ENCODE data around the gene TBC1D9B. TPM values are rescaled to one million over a fixed set of nuclear protein-coding genes. Genes with fewer than 3 reads are reported as not detected.

TBC1D9B gene
- total RNA-seq, 3 donors from 2014 or later = 115 to 117 (median 116) TPM

GRCh38 chr5:179889885-179890284 is 17.8 kb downstream of the TBC1D9B start:
- Histone ChIP-seq H3K4me1 (ENCODE audit: low read depth) (no peaks in the 10 kb centered on the region), H3K9me3 (no peaks in the 10 kb centered on the region), H3K36me3 (ENCODE audit: low read depth) (peaks cover 12% of the 10 kb centered on the region), H3K4me3 (no peak overlapping the region)
- DNase-seq = no peak
- intact Hi-C loops (cut with DNase I, micrococcal nuclease) = no loop called here
- TF ChIP-seq CTCF (IDR thresholded peaks at IDR 0.05) = no peak
- ATAC-seq = no peak

DNA sequence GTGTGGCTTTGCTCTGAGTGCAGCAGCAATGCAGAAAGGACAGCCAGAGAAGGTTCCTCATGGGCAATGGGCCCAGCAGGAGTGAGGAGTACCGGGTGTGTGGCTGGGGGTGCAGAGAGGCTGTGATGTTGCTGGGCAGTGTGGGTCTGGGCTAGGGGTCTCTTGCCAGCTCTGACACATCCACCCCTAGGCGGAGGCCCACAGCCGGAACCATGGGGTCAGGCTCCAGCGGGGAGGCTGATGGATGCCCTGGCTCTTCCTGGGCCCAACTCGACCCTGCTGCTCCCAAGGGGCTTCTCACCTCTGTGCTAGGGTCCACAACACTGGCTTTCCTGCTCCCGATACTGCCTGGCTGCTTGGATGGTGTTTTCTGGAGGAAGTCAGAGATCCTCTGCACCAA is 19.9 kb downstream of the TBC1D9B start:
- peaks cover 7% of the 10 kb centered on the region for H3K9me3 ChIP-seq
- peaks cover 17% of the 10 kb centered on the region for H3K36me3 ChIP-seq (ENCODE audit: low read depth)
- intact Hi-C loops (cut with DNase I, micrococcal nuclease) = no loop called here
- ATAC-seq (no peak), DNase-seq (no peak)
- no peaks in the 10 kb centered on the region for H3K4me1 ChIP-seq (ENCODE audit: low read depth)
- no peak overlapping the region for H3K4me3 ChIP-seq
- no peak for TF ChIP-seq CTCF (IDR thresholded peaks at IDR 0.05)

- peaks cover 15% of the 10 kb centered on the region for H3K36me3 ChIP-seq (ENCODE audit: low read depth)
- H3K4me1 ChIP-seq (ENCODE audit: low read depth) = no peaks in the 10 kb centered on the region
- DNase-seq (no peak), ATAC-seq (no peak)
- peaks cover 12% of the 10 kb centered on the region for H3K9me3 ChIP-seq
- intact Hi-C loops (cut with DNase I, micrococcal nuclease) = no loop called here
- no peak for TF ChIP-seq CTCF (IDR thresholded peaks at IDR 0.05)
- no peak overlapping the region for H3K4me3 ChIP-seq
These were observed 20.6 kb downstream of the TBC1D9B start for GRCh38 chr5:179887095-179887494.

GRCh38 chr5:179886190-179886911 is 21.3 kb downstream of the TBC1D9B start:
- TF ChIP-seq CTCF (IDR thresholded peaks at IDR 0.05) = no peak
- DNase-seq (no peak), ATAC-seq (no peak)
- Histone ChIP-seq H3K4me3 (no peak overlapping the region), H3K36me3 (ENCODE audit: low read depth) (peaks cover 10% of the 10 kb centered on the region), H3K9me3 (peaks cover 12% of the 10 kb centered on the region), H3K4me1 (ENCODE audit: low read depth) (no peaks in the 10 kb centered on the region)
- intact Hi-C loops (cut with DNase I, micrococcal nuclease) = no loop called here

DNA sequence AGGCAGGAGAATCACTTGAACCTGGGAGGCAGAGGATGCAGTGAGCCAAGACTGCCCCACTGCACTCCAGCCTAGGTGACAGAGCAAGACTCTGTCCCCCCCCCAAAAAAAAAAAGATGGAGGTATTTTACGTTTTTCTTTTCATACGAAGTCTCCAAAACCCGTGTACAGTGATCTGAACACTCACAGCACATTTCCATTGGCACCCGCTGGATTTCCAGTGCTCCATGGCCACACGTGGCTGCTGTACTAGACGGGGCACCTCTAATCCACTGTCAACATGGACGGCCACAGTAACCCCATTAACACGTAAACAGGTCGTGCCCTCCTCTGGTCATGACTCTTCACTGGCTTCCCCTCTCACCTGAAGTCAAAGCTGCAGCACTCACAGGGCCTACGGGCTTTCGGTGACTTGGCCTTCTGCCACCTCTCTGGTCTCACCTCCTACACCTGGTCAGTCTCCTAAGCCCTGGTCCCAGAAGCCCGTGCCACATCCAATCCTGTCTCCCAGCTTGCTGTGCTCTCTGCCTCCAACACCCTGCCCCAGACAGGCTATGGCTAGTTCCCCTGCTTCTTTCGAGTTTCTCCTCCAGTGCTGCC is 22.1 kb downstream of the TBC1D9B start:
- peaks cover 12% of the 10 kb centered on the region for H3K9me3 ChIP-seq
- DNase-seq = no peak
- no peak for TF ChIP-seq CTCF (IDR thresholded peaks at IDR 0.05)
- H3K4me3 ChIP-seq = no peak overlapping the region
- no peak for ATAC-seq
- H3K36me3 ChIP-seq (ENCODE audit: low read depth) = peaks cover 4% of the 10 kb centered on the region
- intact Hi-C loops (cut with DNase I, micrococcal nuclease) = no loop called here
- H3K4me1 ChIP-seq (ENCODE audit: low read depth) = no peaks in the 10 kb centered on the region
